ENCODE data around the gene SLIT1. TPM values are rescaled to one million over a fixed set of nuclear protein-coding genes. Genes with fewer than 3 reads are reported as not detected.

Gene SLIT1
- total and polyA plus RNA-seq, 12 donors: 0.05 to 0.65 (median 0.15) TPM

DNA sequence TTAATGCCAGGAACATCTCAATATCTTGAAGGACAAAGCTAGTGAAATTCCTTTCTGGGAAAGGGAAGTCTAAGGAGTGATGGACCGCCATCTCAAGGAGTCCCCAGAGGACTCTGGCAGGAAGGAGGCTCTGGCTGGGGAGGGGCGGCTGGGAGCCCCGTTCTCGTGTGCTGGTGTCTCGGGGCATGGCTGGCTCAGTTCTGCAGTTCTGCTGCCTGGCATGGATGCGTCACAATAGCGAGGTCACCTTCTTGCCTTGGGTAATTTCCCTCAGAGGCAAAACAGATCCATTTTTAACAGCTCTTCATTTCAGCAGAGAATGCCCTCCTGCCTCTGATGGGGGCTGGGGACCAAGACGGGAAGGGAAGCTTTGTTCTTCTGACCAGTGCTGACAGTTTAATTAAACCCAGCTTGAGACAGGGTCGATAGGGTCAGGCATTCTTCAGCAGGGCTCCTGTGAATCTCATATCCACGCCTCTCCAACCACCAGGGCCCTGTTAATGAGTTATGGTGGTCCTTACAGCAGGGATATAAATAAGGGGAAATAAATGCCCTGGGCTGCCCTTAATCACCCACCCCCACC lies 35.7 kb downstream of the SLIT1 start:
- intact Hi-C loops (cut with DNase I): no loop called here
- H3K27ac ChIP-seq: no peak overlapping the region
- no peaks in the 10 kb centered on the region for H3K27me3 ChIP-seq
- H3K4me1 ChIP-seq (replicated peaks in 1 of 2): no peaks in the 10 kb centered on the region
- peak in 4 of 7 donors; percentile 21 to 42 (median 32) for DNase-seq
- TF ChIP-seq CTCF (IDR thresholded peaks at IDR 0.05) (no peak), POLR2A (IDR thresholded peaks at IDR 0.05) (no peak)
- H3K36me3 ChIP-seq (replicated peaks in 1 of 2): no peaks in the 10 kb centered on the region
- 37 to 51% (median 45%) methylated on average over 10 of the region's 10 CpGs for WGBS, 4 donors
- no peaks in the 10 kb centered on the region for H3K9me3 ChIP-seq (replicated peaks in 1 of 3)
- H3K4me3 ChIP-seq: no peak overlapping the region

GRCh38 chr10:97149079-97149531 lies 36.7 kb downstream of the SLIT1 start:
- intact Hi-C loops (cut with DNase I): no loop called here
- WGBS, 4 donors: 85 to 93% (median 92%) methylated on average over 9 to 16 of the region's 16 CpGs
- no peaks in the 10 kb centered on the region for H3K9me3 ChIP-seq (replicated peaks in 1 of 3)
- H3K4me3 ChIP-seq: no peak overlapping the region
- H3K27me3 ChIP-seq: no peaks in the 10 kb centered on the region
- DNase-seq: no peak
- H3K27ac ChIP-seq: no peak overlapping the region
- TF ChIP-seq POLR2A (IDR thresholded peaks at IDR 0.05) (no peak), CTCF (IDR thresholded peaks at IDR 0.05) (no peak)
- H3K36me3 ChIP-seq (replicated peaks in 1 of 2): no peaks in the 10 kb centered on the region
- H3K4me1 ChIP-seq (replicated peaks in 1 of 2): no peaks in the 10 kb centered on the region

- no peaks in the 10 kb centered on the region for H3K27me3 ChIP-seq
- no peak for TF ChIP-seq POLR2A (IDR thresholded peaks at IDR 0.05)
- no peak for TF ChIP-seq CTCF (IDR thresholded peaks at IDR 0.05)
- WGBS, 4 donors: 57 to 81% (median 78%) methylated on average over 1 to 2 of the region's 2 CpGs
Measured at GRCh38 chr10:97144297-97144696, 41.5 kb downstream of the SLIT1 start.

DNA sequence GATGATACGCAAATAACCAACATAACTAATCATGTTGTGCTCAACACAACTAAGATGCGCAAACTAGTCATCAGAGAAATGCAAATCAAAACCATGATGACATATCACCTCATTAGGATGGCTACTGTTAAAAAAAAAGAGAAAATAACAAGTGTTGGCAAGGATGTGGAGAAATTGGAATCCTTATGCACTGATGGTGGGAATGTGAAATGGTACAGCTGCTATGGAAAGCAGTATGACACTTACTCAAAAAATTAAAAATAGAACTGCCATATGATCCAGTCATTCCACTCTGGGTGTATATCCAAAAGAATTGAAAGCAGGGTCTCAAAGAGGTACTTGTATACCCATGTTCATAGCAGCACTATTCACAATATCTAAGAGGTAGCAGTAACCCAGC lies 42.9 kb downstream of the SLIT1 start:
- 89 to 96% (median 92%) methylated on average over 2 of the region's 2 CpGs for WGBS, 4 donors
- no peak overlapping the region for H3K27ac ChIP-seq
- no peak for TF ChIP-seq POLR2A (IDR thresholded peaks at IDR 0.05)
- no peak for TF ChIP-seq CTCF (IDR thresholded peaks at IDR 0.05)
- intact Hi-C loops (cut with DNase I): no loop called here
- no peaks in the 10 kb centered on the region for H3K27me3 ChIP-seq
- DNase-seq: no peak
- no peaks in the 10 kb centered on the region for H3K36me3 ChIP-seq (replicated peaks in 1 of 2)
- H3K4me3 ChIP-seq: no peak overlapping the region
- no peaks in the 10 kb centered on the region for H3K9me3 ChIP-seq (replicated peaks in 1 of 3)
- H3K4me1 ChIP-seq (replicated peaks in 1 of 2): no peaks in the 10 kb centered on the region

More at GRCh38 chr10:97144297-97144696, 41.5 kb downstream of the SLIT1 start:
- no peak for DNase-seq
- H3K4me1 ChIP-seq (replicated peaks in 1 of 2): no peaks in the 10 kb centered on the region
- no peak overlapping the region for H3K4me3 ChIP-seq
- H3K36me3 ChIP-seq (replicated peaks in 1 of 2): no peaks in the 10 kb centered on the region
- no peaks in the 10 kb centered on the region for H3K9me3 ChIP-seq (replicated peaks in 1 of 3)
- intact Hi-C loops (cut with DNase I): no loop called here
- no peak overlapping the region for H3K27ac ChIP-seq

All from adrenal gland (tissue), 12 donors.